Thyroid gland (tissue), 4 donors: ENCODE measurements around the gene PRRT4.

Source experiments
- POLR2A ChIP-seq, 2 donors: fragments of 450-650 bp; IDR thresholded peaks; one replicate each; pipeline ENCODE4 v1.6.1; 2017; ENCODE audit warnings: antibody characterized with exemption in 2 of 2, mild to moderate bottlenecking in 2 of 2, moderate library complexity in 1 of 2
- TF ChIP-seq, protein P1 (sequence below), 6 experiments: fragments of 200-600 bp in 3 of 6; fragments of 450-650 bp in 3 of 6; sonication (generic) in 3 of 6; IDR thresholded peaks; one replicate each; pipeline ENCODE4 v1.5.1; 2016 to 2019; ENCODE audit warnings: antibody characterized with exemption in 6 of 6, mild to moderate bottlenecking in 2 of 6, inconsistent platforms in 1 of 6, moderate library complexity in 1 of 6

- TF ChIP-seq, protein P1, sequence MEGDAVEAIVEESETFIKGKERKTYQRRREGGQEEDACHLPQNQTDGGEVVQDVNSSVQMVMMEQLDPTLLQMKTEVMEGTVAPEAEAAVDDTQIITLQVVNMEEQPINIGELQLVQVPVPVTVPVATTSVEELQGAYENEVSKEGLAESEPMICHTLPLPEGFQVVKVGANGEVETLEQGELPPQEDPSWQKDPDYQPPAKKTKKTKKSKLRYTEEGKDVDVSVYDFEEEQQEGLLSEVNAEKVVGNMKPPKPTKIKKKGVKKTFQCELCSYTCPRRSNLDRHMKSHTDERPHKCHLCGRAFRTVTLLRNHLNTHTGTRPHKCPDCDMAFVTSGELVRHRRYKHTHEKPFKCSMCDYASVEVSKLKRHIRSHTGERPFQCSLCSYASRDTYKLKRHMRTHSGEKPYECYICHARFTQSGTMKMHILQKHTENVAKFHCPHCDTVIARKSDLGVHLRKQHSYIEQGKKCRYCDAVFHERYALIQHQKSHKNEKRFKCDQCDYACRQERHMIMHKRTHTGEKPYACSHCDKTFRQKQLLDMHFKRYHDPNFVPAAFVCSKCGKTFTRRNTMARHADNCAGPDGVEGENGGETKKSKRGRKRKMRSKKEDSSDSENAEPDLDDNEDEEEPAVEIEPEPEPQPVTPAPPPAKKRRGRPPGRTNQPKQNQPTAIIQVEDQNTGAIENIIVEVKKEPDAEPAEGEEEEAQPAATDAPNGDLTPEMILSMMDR (IDR thresholded peaks at IDR 0.05): no peak
- TF ChIP-seq POLR2A (IDR thresholded peaks at IDR 0.05): no peak
Observed at GRCh38 chr7:128359336-128359735, 2.2 kb downstream of the PRRT4 start.
